MCF 10A (cell line): Measurements from ENCODE around the gene SMYD2. TPM values are rescaled to one million over a fixed set of nuclear protein-coding genes. Genes with fewer than 3 reads are reported as not detected.

Source experiments
- BruUV-seq: library from RNA; stranded (reverse); fragments of 400-500 nt; replicated peaks from 2 replicates; lab custom pipeline; 2021; lab: Mats Ljungman, UMichigan
- CTCF ChIA-PET: fragments of 300-600 bp; sonication (Branson Sonifier 250); formaldehyde crosslinking; extraction: SDS; loops from one replicate; lab custom pipeline; 2021; ENCODE audit warnings: antibody characterized with exemption, inconsistent platforms; lab: Yijun Ruan, JAX
- POLR2A ChIA-PET: fragments of 300-600, 350-650 bp; sonication (Branson Sonifier 250); formaldehyde crosslinking; extraction: SDS; loops from one replicate; lab custom pipeline; 2020; ENCODE audit warnings: antibody characterized with exemption, inconsistent platforms; lab: Yijun Ruan, JAX
- DNase-seq: peaks from one replicate; pipeline ENCODE4 v3.0.0-alpha.2; 2018; ENCODE audit not compliant: unreplicated experiment
- H3K27ac Mint-ChIP-seq: one replicate; pipeline ENCODE4 v1.8.0; 2022; ENCODE audit warnings: mild to moderate bottlenecking, low read depth, mixed read lengths; ENCODE audit not compliant: unreplicated experiment
- H3K27me3 Mint-ChIP-seq: one replicate; pipeline ENCODE4 v1.8.0; 2022; ENCODE audit warnings: mixed read lengths; ENCODE audit not compliant: insufficient read depth, unreplicated experiment
- H3K36me3 Mint-ChIP-seq: one replicate; pipeline ENCODE4 v1.8.0; 2022; ENCODE audit warnings: mild to moderate bottlenecking, moderate library complexity, mixed read lengths; ENCODE audit not compliant: insufficient read depth, unreplicated experiment
- H3K4me1 Mint-ChIP-seq: one replicate; pipeline ENCODE4 v1.8.0; 2022; ENCODE audit warnings: mixed read lengths; ENCODE audit not compliant: insufficient read depth, unreplicated experiment
- H3K4me3 Mint-ChIP-seq: one replicate; pipeline ENCODE4 v1.8.0; 2022; ENCODE audit warnings: mild to moderate bottlenecking, moderate library complexity, mixed read lengths; ENCODE audit not compliant: unreplicated experiment
- H3K9me3 Mint-ChIP-seq: one replicate; pipeline ENCODE4 v1.8.0; 2022; ENCODE audit warnings: mixed read lengths; ENCODE audit not compliant: unreplicated experiment
- intact Hi-C: fragments of 100-400 bp; cut with micrococcal nuclease; formaldehyde crosslinking; loops from 2 replicates; pipeline ENCODE4 v1.14.1; 2022
- total RNA-seq: library from RNA; stranded (reverse); gene quantifications from 2 replicates; pipeline ENCODE4 v1.2.3, GENCODE V29; 2022
- TF ChIP-seq, protein P1 (sequence below): fragments of 200-600 bp; IDR thresholded peaks from one replicate; pipeline ENCODE4 v1.8.0; 2022; ENCODE audit warnings: antibody characterized with exemption, mild to moderate bottlenecking; ENCODE audit not compliant: unreplicated experiment

The SMYD2 gene
- total RNA-seq, 1 experiment from 2014 or later: 75.1 TPM

DNA sequence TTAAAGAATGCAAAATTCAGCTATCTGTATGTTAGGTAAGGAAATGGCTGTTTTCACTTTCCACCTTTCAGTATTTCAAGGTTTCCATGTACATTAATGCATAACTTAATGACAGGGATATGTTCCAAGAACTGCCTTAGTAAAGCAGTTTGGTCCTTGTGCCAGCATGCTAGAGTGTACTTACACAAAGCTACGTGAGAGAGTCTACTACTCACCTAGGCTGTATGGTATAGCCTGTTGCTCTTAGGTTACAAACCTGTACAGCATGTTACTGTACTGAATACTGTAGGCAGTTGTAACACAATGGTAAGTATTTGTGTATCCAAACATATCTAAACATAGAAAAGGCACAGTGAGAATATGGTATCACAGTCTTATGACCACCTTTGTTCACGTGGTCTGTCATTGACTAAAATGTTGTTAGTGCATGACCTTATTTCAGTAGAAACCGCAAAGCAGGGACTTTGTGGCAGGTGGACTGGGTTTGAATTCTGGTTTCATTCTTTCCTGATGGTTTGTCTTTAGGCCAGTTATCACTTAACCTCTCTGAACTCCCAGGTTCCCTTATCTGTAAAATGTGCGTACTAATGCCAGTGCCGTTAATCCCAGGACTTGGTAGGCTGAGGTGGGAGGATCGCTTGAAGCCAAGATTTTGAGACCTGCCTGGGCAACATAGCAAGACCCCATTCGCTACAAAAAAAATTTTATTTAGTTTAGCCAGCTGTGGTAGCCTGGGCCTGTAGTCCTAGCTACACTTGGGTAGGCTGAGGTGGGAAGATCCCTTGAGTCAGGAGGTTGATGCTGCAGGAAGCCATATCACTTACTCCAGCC lies 4.9 kb downstream of the SMYD2 start:
- BruUV-seq: no TSS peak
- H3K9me3 Mint-ChIP-seq: no peaks in the 10 kb centered on the region
- no peak overlapping the region for H3K27ac Mint-ChIP-seq
- intact Hi-C loops: no loop called here
- DNase-seq: no peak
- H3K4me3 Mint-ChIP-seq: no peak overlapping the region
- peaks cover 14% of the 10 kb centered on the region for H3K36me3 Mint-ChIP-seq
- ChIA-PET POLR2A (interaction anchor here (1.1 to 1.2 kb wide), 3 partner anchors 8 to 23 kb away, joined by 3 read pairs; no protein-coding TSS in a partner anchor), CTCF (interaction anchor here (0.7 to 23.9 kb wide), 7 partner anchors 9 to 348 kb away, joined by 3 to 332 read pairs (median 4); no protein-coding TSS in a partner anchor)
- peaks cover 27% of the 10 kb centered on the region for H3K4me1 Mint-ChIP-seq
- TF ChIP-seq, protein P1, sequence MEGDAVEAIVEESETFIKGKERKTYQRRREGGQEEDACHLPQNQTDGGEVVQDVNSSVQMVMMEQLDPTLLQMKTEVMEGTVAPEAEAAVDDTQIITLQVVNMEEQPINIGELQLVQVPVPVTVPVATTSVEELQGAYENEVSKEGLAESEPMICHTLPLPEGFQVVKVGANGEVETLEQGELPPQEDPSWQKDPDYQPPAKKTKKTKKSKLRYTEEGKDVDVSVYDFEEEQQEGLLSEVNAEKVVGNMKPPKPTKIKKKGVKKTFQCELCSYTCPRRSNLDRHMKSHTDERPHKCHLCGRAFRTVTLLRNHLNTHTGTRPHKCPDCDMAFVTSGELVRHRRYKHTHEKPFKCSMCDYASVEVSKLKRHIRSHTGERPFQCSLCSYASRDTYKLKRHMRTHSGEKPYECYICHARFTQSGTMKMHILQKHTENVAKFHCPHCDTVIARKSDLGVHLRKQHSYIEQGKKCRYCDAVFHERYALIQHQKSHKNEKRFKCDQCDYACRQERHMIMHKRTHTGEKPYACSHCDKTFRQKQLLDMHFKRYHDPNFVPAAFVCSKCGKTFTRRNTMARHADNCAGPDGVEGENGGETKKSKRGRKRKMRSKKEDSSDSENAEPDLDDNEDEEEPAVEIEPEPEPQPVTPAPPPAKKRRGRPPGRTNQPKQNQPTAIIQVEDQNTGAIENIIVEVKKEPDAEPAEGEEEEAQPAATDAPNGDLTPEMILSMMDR: no peak
- H3K27me3 Mint-ChIP-seq: no peaks in the 10 kb centered on the region

DNA sequence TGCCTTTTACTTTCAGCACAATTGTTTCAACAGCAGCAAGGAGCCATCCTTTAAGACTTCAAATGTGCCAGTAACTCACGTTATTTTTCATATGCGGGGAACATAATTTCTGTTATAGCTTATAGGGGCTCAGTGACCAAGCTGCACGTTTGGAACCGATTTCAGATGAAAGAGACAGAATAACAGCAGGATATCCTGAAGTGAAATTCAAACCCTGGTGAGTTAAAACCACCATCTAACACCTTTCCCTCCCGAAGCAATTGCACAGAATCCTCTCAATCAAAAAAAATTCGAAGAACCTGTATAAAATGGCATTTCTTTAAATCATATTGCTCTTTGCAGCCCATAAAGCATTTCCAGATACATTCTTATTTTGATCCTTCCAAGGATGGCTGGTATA lies 6.9 kb downstream of the SMYD2 start:
- DNase-seq: no peak
- ChIA-PET POLR2A (no interaction called here), CTCF (interaction anchor here (0.7 to 23.9 kb wide), 4 partner anchors 26 to 1238 kb away, joined by 3 to 332 read pairs (median 50); no protein-coding TSS in a partner anchor)
- Mint-ChIP-seq H3K9me3 (no peaks in the 10 kb centered on the region), H3K27ac (no peak overlapping the region), H3K4me1 (peaks cover 23% of the 10 kb centered on the region), H3K27me3 (no peaks in the 10 kb centered on the region), H3K36me3 (peaks cover 14% of the 10 kb centered on the region), H3K4me3 (no peak overlapping the region)
- TF ChIP-seq, protein P1: no peak
- no TSS peak for BruUV-seq
- intact Hi-C loops: no loop called here

DNA sequence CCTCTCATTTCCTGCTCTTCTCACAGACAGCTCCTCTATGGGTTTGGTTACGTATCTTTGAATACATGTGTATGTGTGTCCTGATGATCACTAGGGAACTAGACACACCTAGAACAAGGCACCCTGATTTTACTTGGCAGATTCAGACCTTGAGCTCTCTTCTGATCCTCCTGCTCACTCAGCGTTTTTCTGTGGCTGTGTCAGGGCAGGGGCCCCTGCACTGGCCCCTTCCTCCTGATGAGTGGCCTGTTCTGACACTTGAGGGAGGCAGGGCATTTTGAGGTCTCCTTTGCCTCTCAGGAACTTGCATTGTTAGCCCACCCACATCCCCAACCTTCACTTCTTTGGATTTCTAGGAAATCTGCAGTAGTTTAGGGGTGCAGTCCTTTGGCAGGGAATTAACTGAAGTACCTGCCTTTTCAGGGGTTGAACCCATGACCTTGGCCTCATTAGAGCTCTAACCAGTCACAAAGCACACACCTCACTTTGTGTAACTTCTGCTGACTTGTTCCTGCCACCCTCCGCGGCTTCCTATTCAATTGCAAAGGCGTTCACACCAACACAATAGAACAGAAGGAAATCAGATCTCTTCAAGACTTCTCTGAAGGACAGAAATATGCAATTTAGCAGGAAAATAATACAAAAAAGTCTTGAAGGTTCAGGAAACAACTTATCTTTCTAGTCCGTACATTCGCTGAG lies 8.8 kb downstream of the SMYD2 start:
- TF ChIP-seq, protein P1: no peak
- DNase-seq: no peak
- Mint-ChIP-seq H3K27ac (no peak overlapping the region), H3K4me1 (peaks cover 13% of the 10 kb centered on the region), H3K36me3 (peaks cover 7% of the 10 kb centered on the region), H3K9me3 (no peaks in the 10 kb centered on the region), H3K27me3 (no peaks in the 10 kb centered on the region), H3K4me3 (no peak overlapping the region)
- intact Hi-C loops: no loop called here
- CTCF ChIA-PET: interaction anchor here (0.6 to 23.9 kb wide), 9 partner anchors 12 to 1284 kb away, joined by 3 to 332 read pairs (median 4); no protein-coding TSS in a partner anchor
- POLR2A ChIA-PET: interaction anchor here (1.6 kb wide), 1 partner anchor 9 kb away, joined by 4 read pairs; the partner anchor contains the start of gene SMYD2
- no TSS peak for BruUV-seq
